Measurements from ENCODE around the gene CAPSL. TPM values are rescaled to one million over a fixed set of nuclear protein-coding genes. Genes with fewer than 3 reads are reported as not detected.
"Not testable (repeated sequence)": the region's sequence is repeated elsewhere in the genome, so short reads cannot be mapped to it uniquely, and the experiment has no call there.

Gene CAPSL
- total RNA-seq, 2 donors from 2014 or later = not detected

GRCh38 chr5:35881758-35882157 lies 56.7 kb downstream of the CAPSL start:
- DNase-seq (ENCODE audit: low spot score) = no peak
- intact Hi-C loops (cut with DNase I) = no loop called here

GRCh38 chr5:35880156-35880555 lies 58.3 kb downstream of the CAPSL start:
- DNase-seq (ENCODE audit: low spot score) = no peak
- intact Hi-C loops (cut with DNase I) = no loop called here

GRCh38 chr5:35879649-35880048 lies 58.8 kb downstream of the CAPSL start:
- intact Hi-C loops (cut with DNase I) = no loop called here
- DNase-seq (ENCODE audit: low spot score) = no peak

DNA sequence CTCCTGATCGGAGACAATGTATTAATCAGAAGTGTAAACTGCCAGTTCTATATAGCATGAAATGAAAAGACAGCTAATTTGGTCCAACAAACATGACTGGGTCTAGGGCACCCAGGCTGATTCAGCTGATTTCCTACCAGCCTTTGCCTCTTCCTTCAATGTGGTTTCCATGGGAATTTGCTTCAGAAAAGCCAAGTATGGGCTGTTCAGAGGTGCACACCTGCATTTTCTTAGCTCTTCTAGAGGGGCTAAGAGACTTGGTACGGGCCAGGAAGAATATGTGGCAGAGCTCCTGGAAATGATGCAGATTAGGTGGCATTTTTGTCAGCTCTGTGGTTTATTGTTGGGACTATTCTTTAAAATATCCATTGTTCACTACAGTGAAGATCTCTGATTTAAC lies 59.3 kb downstream of the CAPSL start:
- intact Hi-C loops (cut with DNase I) = no loop called here
- DNase-seq (ENCODE audit: low spot score) = no peak

GRCh38 chr5:35878079-35878478 lies 60.3 kb downstream of the CAPSL start:
- intact Hi-C loops (cut with DNase I) = no loop called here
- no peak for DNase-seq (ENCODE audit: low spot score)

GRCh38 chr5:35877655-35878054 lies 60.8 kb downstream of the CAPSL start:
- intact Hi-C loops (cut with DNase I) = no loop called here
- no peak for DNase-seq (ENCODE audit: low spot score)

- intact Hi-C loops (cut with DNase I) = no loop called here
- no peak for DNase-seq (ENCODE audit: low spot score)
Observed at GRCh38 chr5:35876922-35877321, 61.5 kb downstream of the CAPSL start.

- intact Hi-C loops (cut with DNase I) = no loop called here
- no peak for DNase-seq (ENCODE audit: low spot score)
Observed at GRCh38 chr5:35876454-35876853, 62.0 kb downstream of the CAPSL start.

DNA sequence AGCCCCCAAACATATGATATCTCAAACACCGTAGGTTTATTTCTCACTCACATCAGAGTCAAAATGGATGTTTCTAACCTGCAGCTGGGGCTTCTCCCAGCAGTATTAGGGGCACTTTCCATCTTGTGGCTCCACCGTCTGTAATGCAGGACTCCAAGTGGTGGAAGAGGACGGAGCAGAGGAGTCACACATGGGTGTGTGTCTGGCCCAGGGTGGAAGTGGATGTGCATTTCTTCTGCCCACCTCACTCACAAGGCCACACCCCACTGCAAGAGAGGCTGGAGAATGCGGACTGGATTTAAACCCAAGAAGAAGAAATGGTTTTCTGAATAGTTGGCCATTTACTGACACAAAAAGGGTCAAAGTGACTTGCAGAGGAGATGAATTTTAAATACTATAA lies 67.8 kb downstream of the CAPSL start:
- no peak for DNase-seq (ENCODE audit: low spot score)
- intact Hi-C loops (cut with DNase I) = no loop called here

DNA sequence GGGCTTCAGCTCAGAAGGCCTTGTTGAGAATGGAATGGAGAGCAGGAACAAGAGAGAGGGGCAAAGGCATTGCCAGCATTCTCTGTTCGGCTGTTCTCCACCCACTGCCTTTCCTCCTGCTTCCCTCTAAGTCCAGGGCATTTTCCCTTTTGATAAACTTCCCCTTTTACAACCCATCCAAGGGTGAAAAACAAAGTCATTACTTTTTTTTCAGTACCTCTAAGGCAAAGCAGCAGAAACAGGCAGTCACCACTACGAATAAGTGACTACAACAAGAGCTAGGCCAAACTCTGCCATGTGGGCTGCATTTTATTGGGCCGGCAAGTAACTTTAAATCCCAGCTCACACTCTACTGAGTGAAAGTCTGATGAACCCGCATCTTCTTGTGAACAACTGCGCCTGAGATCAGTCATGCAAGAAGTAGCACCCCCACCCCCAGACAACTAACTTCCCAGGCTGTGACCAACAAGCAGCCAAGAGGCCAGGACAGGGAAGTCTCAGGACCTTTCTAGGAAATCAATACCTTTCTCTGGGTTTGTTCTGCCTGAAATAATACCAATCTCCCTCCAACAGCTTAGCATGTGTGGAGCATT lies 68.6 kb downstream of the CAPSL start:
- DNase-seq (ENCODE audit: low spot score) = no peak
- intact Hi-C loops (cut with DNase I) = loop anchor here in 1 of 2 donors (5.0 kb wide), 1 partner anchor 677 kb away; no protein-coding TSS in a partner anchor

DNA sequence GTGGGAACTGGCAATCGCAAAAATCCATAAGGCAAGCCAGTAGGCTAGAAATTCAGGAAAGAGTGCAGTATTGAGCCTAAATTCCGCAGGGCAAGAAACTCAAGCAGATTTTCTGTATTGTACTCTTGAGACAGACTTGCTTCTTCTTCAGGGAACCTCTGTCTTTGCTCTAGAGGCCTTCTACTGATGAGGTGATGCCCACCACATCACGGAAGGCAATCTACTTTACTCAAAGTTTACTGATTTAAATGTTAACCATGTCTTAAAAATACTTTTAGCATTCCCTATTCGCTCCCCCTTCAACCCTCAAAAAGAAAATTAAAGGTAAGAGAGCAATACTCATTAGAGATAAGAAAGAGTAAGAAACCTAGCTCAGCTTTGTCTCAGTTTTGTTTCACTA lies 70.4 kb downstream of the CAPSL start:
- intact Hi-C loops (cut with DNase I) = loop anchor here in 1 of 2 donors (5.0 kb wide), 1 partner anchor 676 kb away; no protein-coding TSS in a partner anchor
- DNase-seq (ENCODE audit: low spot score) = no peak

GRCh38 chr5:35863159-35863558 lies 75.3 kb downstream of the CAPSL start:
- no peak for DNase-seq (ENCODE audit: low spot score)
- intact Hi-C loops (cut with DNase I) = no loop called here

GRCh38 chr5:35862126-35862525 lies 76.3 kb downstream of the CAPSL start:
- intact Hi-C loops (cut with DNase I) = no loop called here
- DNase-seq (ENCODE audit: low spot score) = no peak

DNA sequence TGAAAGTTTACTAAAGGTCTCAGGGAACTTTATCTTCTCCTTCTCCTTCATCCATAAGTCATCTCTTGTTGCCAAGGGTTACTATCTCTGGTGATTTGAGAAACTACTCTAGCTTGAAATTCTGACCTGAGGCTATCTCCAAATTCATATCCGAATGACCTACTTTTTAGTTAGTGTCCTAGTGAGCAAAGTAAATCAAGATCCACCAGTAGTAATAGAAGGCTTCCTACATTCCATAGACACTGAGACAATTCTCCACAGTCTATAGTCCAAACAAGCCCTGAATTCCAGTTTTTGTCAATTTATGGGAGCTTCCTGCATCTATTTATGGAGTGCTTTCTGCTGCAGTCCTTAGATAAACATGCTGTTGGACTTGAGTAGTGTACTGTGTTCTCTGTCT lies 76.7 kb downstream of the CAPSL start:
- intact Hi-C loops (cut with DNase I) = no loop called here
- DNase-seq (ENCODE audit: low spot score) = no peak

- intact Hi-C loops (cut with DNase I) = no loop called here
- no peak for DNase-seq (ENCODE audit: low spot score)
Observed at GRCh38 chr5:35860686-35861085, 77.7 kb downstream of the CAPSL start.

DNA sequence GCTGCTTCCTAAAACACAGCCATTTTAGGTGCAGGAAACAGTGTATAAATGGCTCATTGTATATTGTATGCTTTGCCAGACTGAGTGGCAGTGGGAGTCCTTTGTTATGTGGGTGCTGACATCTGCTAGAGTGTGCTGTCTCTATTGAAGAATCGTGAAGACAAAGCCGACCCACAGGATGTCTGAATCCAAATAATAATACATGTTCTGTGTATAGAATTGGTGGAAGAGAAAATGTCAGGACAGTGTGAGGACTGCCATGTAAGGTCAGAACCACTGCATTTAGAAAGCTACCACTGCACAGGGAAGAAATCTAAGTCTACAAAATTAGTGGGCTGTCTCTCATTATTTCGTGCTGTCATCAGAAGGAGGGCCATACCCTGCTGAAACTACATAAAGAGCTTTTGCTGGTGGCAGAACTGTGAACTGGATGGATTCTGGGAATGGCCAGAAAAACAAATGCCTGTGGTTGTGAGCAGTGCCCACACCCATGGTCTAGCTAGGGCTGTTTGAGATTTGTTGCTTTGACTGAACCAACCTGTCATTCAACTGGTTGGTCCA lies 79.2 kb downstream of the CAPSL start:
- DNase-seq (ENCODE audit: low spot score) = no peak
- intact Hi-C loops (cut with DNase I) = no loop called here

DNA sequence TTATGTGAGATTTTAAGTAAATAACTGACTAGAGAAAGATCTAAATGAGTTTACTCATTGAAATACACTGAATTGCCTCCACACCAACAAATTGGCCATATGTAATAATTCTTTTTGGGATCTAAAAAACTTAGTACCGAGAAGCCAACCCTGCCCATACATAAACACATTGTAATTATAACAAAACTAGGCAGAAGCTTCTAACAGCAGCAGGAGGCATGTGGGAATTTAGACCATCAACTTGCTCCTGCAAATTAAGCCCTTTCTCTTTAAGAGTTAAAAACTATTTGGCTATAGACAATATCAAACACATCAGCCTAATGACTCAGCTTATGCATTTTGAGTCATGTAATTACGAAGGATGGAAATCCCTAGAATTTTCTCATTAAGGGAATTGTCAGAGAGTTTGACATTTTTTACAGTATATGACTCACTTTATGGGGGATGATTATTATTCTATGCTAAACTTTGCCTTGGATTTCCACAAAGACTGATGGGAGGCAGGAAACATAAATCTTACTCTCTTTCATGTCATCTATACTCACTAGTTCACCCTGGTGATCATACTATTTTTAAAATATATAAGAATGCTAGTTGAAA lies 80.7 kb downstream of the CAPSL start:
- intact Hi-C loops (cut with DNase I) = no loop called here
- DNase-seq (ENCODE audit: low spot score) = no peak

GRCh38 chr5:35856765-35857351 lies 81.6 kb downstream of the CAPSL start, which contains the start of gene IL7R:
Gene IL7R, plus strand, starts transcription at chr5:35856891. Its CDS starts 87 bp downstream, at chr5:35856978.
- DNase-seq (ENCODE audit: low spot score) = no peak
- intact Hi-C loops (cut with DNase I) = no loop called here

DNA sequence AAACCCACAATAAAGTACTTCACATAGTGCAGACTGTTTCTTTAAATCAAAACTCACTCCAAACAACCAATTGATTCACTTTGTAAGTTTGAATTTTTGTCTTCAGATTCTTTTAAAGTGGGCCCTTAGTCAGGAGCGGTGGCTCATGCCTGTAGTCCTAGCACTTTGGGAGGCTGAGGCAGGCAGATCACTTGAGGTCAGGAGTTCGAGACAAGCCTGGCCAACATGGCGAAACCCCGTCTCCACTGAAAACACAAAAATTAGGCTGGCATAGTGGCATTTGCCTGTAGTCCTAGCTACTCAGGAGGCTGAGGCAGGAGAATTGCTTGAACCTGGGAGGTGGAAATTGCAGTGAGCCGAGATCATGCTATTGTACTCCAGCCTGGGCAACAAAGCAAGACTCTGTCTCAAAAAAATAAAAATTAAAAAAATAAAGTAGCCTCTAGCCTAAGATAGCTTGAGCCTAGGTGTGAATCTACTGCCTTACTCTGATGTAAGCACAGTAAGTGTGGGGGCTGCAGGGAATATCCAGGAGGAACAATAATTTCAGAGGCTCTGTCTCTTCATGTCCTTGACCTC lies 82.1 kb downstream of the CAPSL start:
- DNase-seq (ENCODE audit: low spot score); intact Hi-C loops (cut with DNase I): not testable (repeated sequence)

- intact Hi-C loops (cut with DNase I) = no loop called here
- no peak for DNase-seq (ENCODE audit: low spot score)
Observed at GRCh38 chr5:35855187-35855586, 83.2 kb downstream of the CAPSL start.
